Upper lobe of left lung (tissue), 6 donors: ENCODE data around the gene KLHL17. TPM values are rescaled to one million over a fixed set of nuclear protein-coding genes. Genes with fewer than 3 reads are reported as not detected.

Experiments
- ATAC-seq, 2 donors: fragments of 200-7000 bp; cut with Tn5 transposase; one replicate each; pipeline ENCODE4 v1.9.1; 2022; ENCODE audit warnings: mild to moderate bottlenecking in 2 of 2, moderate library complexity in 2 of 2; ENCODE audit not compliant: low FRiP score in 2 of 2
- DNase-seq, 2 donors: peaks; one replicate each; pipeline ENCODE4 v3.0.0-alpha.2; 2019 to 2020
- H3K27ac ChIP-seq, 4 donors: fragments of 200-600 bp; sonication (generic); one replicate each; pipeline ENCODE4 v1.5.1; 2016 to 2019
- H3K27me3 ChIP-seq, 4 donors: fragments of 200-600 bp; sonication (generic); one replicate each; pipeline ENCODE4 v1.5.1; 2017 to 2019
- H3K36me3 ChIP-seq, 4 donors: fragments of 200-600 bp; sonication (generic); one replicate each; pipeline ENCODE4 v1.5.1; 2016 to 2019
- H3K4me1 ChIP-seq, 4 donors: fragments of 200-600 bp; sonication (generic); one replicate each; pipeline ENCODE4 v1.5.1; 2018 to 2019
- H3K4me3 ChIP-seq, 4 donors: fragments of 200-600 bp; sonication (generic); one replicate each; pipeline ENCODE4 v1.5.1; 2017 to 2019; ENCODE audit warnings: mild to moderate bottlenecking in 2 of 4, moderate library complexity in 1 of 4
- H3K9me3 ChIP-seq, 4 donors: fragments of 200-600 bp; sonication (generic); one replicate each; pipeline ENCODE4 v1.5.1; 2018 to 2019
- EP300 ChIP-seq, 4 donors: sonication (generic); formaldehyde crosslinking; IDR thresholded peaks; one replicate each; pipeline ENCODE4 v1.5.1; 2017; ENCODE audit warnings: antibody characterized with exemption in 4 of 4, control low read depth in 2 of 4
- POLR2A ChIP-seq, 4 donors: fragments of 450-650 bp; IDR thresholded peaks; one replicate each; pipeline ENCODE4 v1.5.1; 2016 to 2017; ENCODE audit warnings: antibody characterized with exemption in 4 of 4, mild to moderate bottlenecking in 2 of 4
- POLR2AphosphoS5 ChIP-seq, 2 donors: sonication (generic); formaldehyde crosslinking; IDR thresholded peaks; one replicate each; pipeline ENCODE4 v1.5.1; 2017; ENCODE audit warnings: antibody characterized with exemption in 2 of 2
- WGBS, 2 donors: methylation state at CpG; one replicate each; pipeline ENCODE4 v1.1.5; 2017 to 2018; 5-methylcytosine and 5-hydroxymethylcytosine counted together
- total RNA-seq, 6 donors: library from RNA; depleted of rRNA in 4 of 6; stranded (reverse); fragments of >200 nt in 4 of 6; gene quantifications; one replicate each; pipeline versions ENCODE4 v1.1.0 to v1.2.1, GENCODE V29; 2016 to 2021
- TF ChIP-seq, protein P1 (sequence below), 6 experiments: fragments of 450-650 bp in 4 of 6; fragments of 200-600 bp in 2 of 6; sonication (generic) in 2 of 6; IDR thresholded peaks; one replicate each; pipeline ENCODE4 v1.5.1; 2016 to 2019; ENCODE audit warnings: antibody characterized with exemption in 6 of 6
- donor health status: DM: no; HTN: no; CAD: no; lungs with moderate emphysema.
- donor health status: DM: no; HTN: yes; CAD: no; lungs with severe emphysema.

KLHL17 gene
- total RNA-seq, 6 donors from 2014 or later, result 4.7 to 45.1 (median 16.5) TPM

- WGBS, 2 donors, result 64 to 70% methylated on average over 11 to 16 of the region's 16 CpGs
- TF ChIP-seq POLR2AphosphoS5 (IDR thresholded peaks at IDR 0.05) (no peak), POLR2A (IDR thresholded peaks at IDR 0.05) (no peak), EP300 (IDR thresholded peaks at IDR 0.05) (no peak)
- TF ChIP-seq, protein P1, sequence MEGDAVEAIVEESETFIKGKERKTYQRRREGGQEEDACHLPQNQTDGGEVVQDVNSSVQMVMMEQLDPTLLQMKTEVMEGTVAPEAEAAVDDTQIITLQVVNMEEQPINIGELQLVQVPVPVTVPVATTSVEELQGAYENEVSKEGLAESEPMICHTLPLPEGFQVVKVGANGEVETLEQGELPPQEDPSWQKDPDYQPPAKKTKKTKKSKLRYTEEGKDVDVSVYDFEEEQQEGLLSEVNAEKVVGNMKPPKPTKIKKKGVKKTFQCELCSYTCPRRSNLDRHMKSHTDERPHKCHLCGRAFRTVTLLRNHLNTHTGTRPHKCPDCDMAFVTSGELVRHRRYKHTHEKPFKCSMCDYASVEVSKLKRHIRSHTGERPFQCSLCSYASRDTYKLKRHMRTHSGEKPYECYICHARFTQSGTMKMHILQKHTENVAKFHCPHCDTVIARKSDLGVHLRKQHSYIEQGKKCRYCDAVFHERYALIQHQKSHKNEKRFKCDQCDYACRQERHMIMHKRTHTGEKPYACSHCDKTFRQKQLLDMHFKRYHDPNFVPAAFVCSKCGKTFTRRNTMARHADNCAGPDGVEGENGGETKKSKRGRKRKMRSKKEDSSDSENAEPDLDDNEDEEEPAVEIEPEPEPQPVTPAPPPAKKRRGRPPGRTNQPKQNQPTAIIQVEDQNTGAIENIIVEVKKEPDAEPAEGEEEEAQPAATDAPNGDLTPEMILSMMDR (IDR thresholded peaks at IDR 0.05), result no peak
- H3K4me3 ChIP-seq, result no peak overlapping the region
- peaks cover 4 to 21% (median 16%) of the 10 kb centered on the region in 4 donors for H3K4me1 ChIP-seq
- H3K9me3 ChIP-seq, result no peaks in the 10 kb centered on the region
- no peak for ATAC-seq
- H3K36me3 ChIP-seq, result no peaks in the 10 kb centered on the region
- H3K27ac ChIP-seq, result no peak overlapping the region
- DNase-seq, result peak in 1 of 2 donors; percentile 65
- H3K27me3 ChIP-seq, result peaks cover 2 to 19% (median 15%) of the 10 kb centered on the region in 4 donors
Observed at GRCh38 chr1:932173-932510, 28.2 kb upstream of the KLHL17 start.

- ATAC-seq (peak in 1 of 2 donors; percentile 85), DNase-seq (peak; percentile 66 to 89)
- peaks cover 4 to 21% (median 16%) of the 10 kb centered on the region in 4 donors for H3K4me1 ChIP-seq
- no peak overlapping the region for H3K27ac ChIP-seq
- no peaks in the 10 kb centered on the region for H3K36me3 ChIP-seq
- H3K27me3 ChIP-seq, result peaks cover 2 to 18% (median 14%) of the 10 kb centered on the region in 4 donors
- H3K4me3 ChIP-seq, result no peak overlapping the region
- TF ChIP-seq, protein P1 (IDR thresholded peaks at IDR 0.05), result no peak
- TF ChIP-seq POLR2AphosphoS5 (IDR thresholded peaks at IDR 0.05) (no peak), EP300 (IDR thresholded peaks at IDR 0.05) (no peak), POLR2A (IDR thresholded peaks at IDR 0.05) (peak in 1 of 4 donors; percentile 13)
- 58 to 61% methylated on average over 23 of the region's 25 CpGs for WGBS, 2 donors
- no peaks in the 10 kb centered on the region for H3K9me3 ChIP-seq
Observed at GRCh38 chr1:932776-933602, 27.4 kb upstream of the KLHL17 start.

DNA sequence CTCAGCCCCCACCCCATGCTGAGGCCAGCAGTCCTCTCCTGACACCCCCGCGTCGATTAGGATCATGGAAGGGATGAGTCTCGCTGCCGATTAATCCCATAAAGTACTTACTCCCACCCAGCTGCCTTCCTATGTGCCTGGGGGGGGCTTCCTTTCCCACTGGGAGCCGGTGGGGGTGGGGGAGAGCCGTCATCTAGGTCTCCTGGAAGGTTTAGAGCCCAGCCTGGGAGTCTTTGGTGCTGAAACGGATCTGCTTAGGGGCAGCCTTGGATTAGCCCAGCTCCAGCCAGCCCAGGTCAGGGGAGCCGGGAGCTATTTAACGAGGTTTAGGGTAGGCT, 26.8 kb upstream of the KLHL17 start:
- ATAC-seq, result no peak
- WGBS, 2 donors, result 42 to 46% methylated on average over 7 to 10 of the region's 10 CpGs
- no peak overlapping the region for H3K27ac ChIP-seq
- no peak for DNase-seq
- TF ChIP-seq EP300 (IDR thresholded peaks at IDR 0.05) (no peak), POLR2A (IDR thresholded peaks at IDR 0.05) (no peak), POLR2AphosphoS5 (IDR thresholded peaks at IDR 0.05) (no peak)
- TF ChIP-seq, protein P1 (IDR thresholded peaks at IDR 0.05), result no peak
- H3K4me3 ChIP-seq, result no peak overlapping the region
- H3K4me1 ChIP-seq, result peaks cover 4 to 21% (median 16%) of the 10 kb centered on the region in 4 donors
- H3K9me3 ChIP-seq, result no peaks in the 10 kb centered on the region
- H3K27me3 ChIP-seq, result peaks cover 2 to 18% (median 14%) of the 10 kb centered on the region in 4 donors
- no peaks in the 10 kb centered on the region for H3K36me3 ChIP-seq

GRCh38 chr1:934991-935750, 25.2 kb upstream of the KLHL17 start:
- TF ChIP-seq POLR2AphosphoS5 (IDR thresholded peaks at IDR 0.05) (no peak), EP300 (IDR thresholded peaks at IDR 0.05) (no peak), POLR2A (IDR thresholded peaks at IDR 0.05) (no peak)
- TF ChIP-seq, protein P1 (IDR thresholded peaks at IDR 0.05), result no peak
- H3K36me3 ChIP-seq, result no peaks in the 10 kb centered on the region
- H3K27me3 ChIP-seq, result peaks cover 2 to 31% (median 19%) of the 10 kb centered on the region in 4 donors
- WGBS, 2 donors, result 17 to 22% methylated on average over 20 to 33 of the region's 37 CpGs
- peaks cover 10 to 25% (median 21%) of the 10 kb centered on the region in 4 donors for H3K4me1 ChIP-seq
- H3K9me3 ChIP-seq, result no peaks in the 10 kb centered on the region
- ATAC-seq (no peak), DNase-seq (peak in 1 of 2 donors; percentile 75)
- H3K4me3 ChIP-seq, result no peak overlapping the region
- no peak overlapping the region for H3K27ac ChIP-seq
